K562 (cell line): Measurements from ENCODE around the gene TCF20. TPM values are rescaled to one million over a fixed set of nuclear protein-coding genes. Genes with fewer than 3 reads are reported as not detected.

ENCODE experiments used
- ARID3A ChIP-seq: IDR thresholded peaks from 2 replicates; pipeline ENCODE4 v1.6.1; 2012; ENCODE audit warnings: low read depth, low read length, improper control_type of control experiment, borderline replicate concordance
- BRD9 ChIP-seq: fragments of 450-650 bp; IDR thresholded peaks from 2 replicates; pipeline ENCODE4 v1.6.1; 2018; ENCODE audit warnings: low read depth; ENCODE audit not compliant: partially characterized antibody
- CCAR2 ChIP-seq: fragments of 200-400 bp; formaldehyde crosslinking; IDR thresholded peaks from 2 replicates; pipeline ENCODE4 v1.6.1; 2017; ENCODE audit warnings: mild to moderate bottlenecking, low read depth, low read length
- COPS2 ChIP-seq: fragments of 450-650 bp; conservative IDR thresholded peaks from 2 replicates; pipeline ENCODE4 v1.6.1; 2016; ENCODE audit warnings: mild to moderate bottlenecking, moderate library complexity
- CREBBP ChIP-seq: IDR thresholded peaks from one replicate; pipeline ENCODE4 v1.6.1; 2012; ENCODE audit warnings: low read depth, mild to moderate bottlenecking, control low read depth, inconsistent platforms, low read length
- DACH1 ChIP-seq: fragments of 450-650 bp; IDR thresholded peaks from 2 replicates; pipeline ENCODE4 v1.6.1; 2018; ENCODE audit not compliant: partially characterized antibody
- E2F6 ChIP-seq, 2 experiments: IDR thresholded peaks; 2 replicates each; pipeline ENCODE4 v1.6.1; 2011; ENCODE audit warnings: borderline replicate concordance in 1 of 2, control low read depth in 1 of 2, low read depth in 1 of 2, low read length in 1 of 2, mild to moderate bottlenecking in 1 of 2, mixed read lengths in 1 of 2, moderate library complexity in 1 of 2; ENCODE audit not compliant: insufficient read depth in 1 of 2, insufficient read length in 1 of 2, poor library complexity in 1 of 2, severe bottlenecking in 1 of 2; ENCODE audit errors: extremely low read depth in 1 of 2
- EP400 ChIP-seq: fragments of 450-650 bp; IDR thresholded peaks from 2 replicates; pipeline ENCODE4 v1.6.1; 2017; ENCODE audit warnings: antibody characterized with exemption, mild to moderate bottlenecking, moderate library complexity
- FUS ChIP-seq: fragments of 200-400 bp; formaldehyde crosslinking; optimal IDR thresholded peaks from 2 replicates; pipeline ENCODE3; 2017; ENCODE audit warnings: low read depth, low read length
- GTF2F1 ChIP-seq: IDR thresholded peaks from 2 replicates; pipeline ENCODE4 v1.6.1; 2011; ENCODE audit warnings: low read depth, low read length, improper control_type of control experiment
- KAT7 ChIP-seq: sonication (generic); formaldehyde crosslinking; IDR thresholded peaks from 2 replicates; pipeline ENCODE4 v1.8.0; 2022; ENCODE audit warnings: missing genetic modification reagents, mild to moderate bottlenecking, borderline replicate concordance
- PHF21A ChIP-seq: fragments of 450-650 bp; IDR thresholded peaks from 2 replicates; pipeline ENCODE4 v1.6.1; 2017; ENCODE audit warnings: low read depth, borderline replicate concordance
- PHF8 ChIP-seq: fragments of 200-600 bp; sonication (generic); IDR thresholded peaks from 2 replicates; pipeline ENCODE4 v1.6.1; 2012; ENCODE audit warnings: mixed run types, mild to moderate bottlenecking, inconsistent platforms, low read length, moderate library complexity, borderline replicate concordance
- RFX5 ChIP-seq: IDR thresholded peaks from 2 replicates; pipeline ENCODE4 v1.6.1; 2011; ENCODE audit warnings: low read depth, mild to moderate bottlenecking, improper control_type of control experiment, low read length
- SRF ChIP-seq, 2 experiments: fragments of 250-450, 450-650 bp in 1 of 2; sonication (Bioruptor Pico) in 1 of 2; sonication (generic) in 1 of 2; formaldehyde crosslinking; IDR thresholded peaks; 2 replicates each; pipeline versions ENCODE4 v1.5.0 to v1.5.1; 2020 to 2022; ENCODE audit warnings: mild to moderate bottlenecking in 1 of 2, missing genetic modification reagents in 1 of 2
- ZNF609 ChIP-seq: sonication (generic); formaldehyde crosslinking; IDR thresholded peaks from 2 replicates; pipeline ENCODE4 v1.8.1; 2023; ENCODE audit warnings: missing genetic modification reagents, mild to moderate bottlenecking, borderline replicate concordance
- ZNF778 ChIP-seq: fragments of 450-650 bp; formaldehyde crosslinking; IDR thresholded peaks from 2 replicates; pipeline ENCODE4 v1.4.0; 2020; ENCODE audit warnings: mild to moderate bottlenecking, moderate library complexity
- polyA plus RNA-seq, 8 experiments: library from polyadenylated mRNA; depleted of rRNA in 4 of 8; stranded (reverse) in 5 of 8; unstranded in 3 of 8; fragments of >200 nt; fragmentation: Nextera tagmentation in 2 of 8; fragmentation: Illumina TruSeq in 1 of 8; extraction: Ambion mirVana in 2 of 8; extraction: Trizol in 1 of 8; gene quantifications; 2 replicates each; pipeline versions ENCODE4 v1.2.1 to v1.2.3, GENCODE V29; 2011 to 2014; ENCODE audit warnings: inconsistent platforms in 1 of 8, missing spikeins in 1 of 8
- total RNA-seq, 7 experiments: library from RNA; depleted of rRNA in 6 of 7; stranded (reverse); fragments of >200 nt in 6 of 7; fragmentation: Illumina TruSeq in 2 of 7; extraction: Trizol in 2 of 7; gene quantifications; 2 replicates each; pipeline versions ENCODE4 v1.2.1 to v1.2.3, GENCODE V29; 2011 to 2021; ENCODE audit warnings: low replicate concordance in 1 of 7

The TCF20 gene
- total and polyA plus RNA-seq, 9 of the 15 experiments (the other 6 are each of a cell fraction or from before 2014, with no cell fraction given) = 0.35 to 43.6 (median 17.5) TPM

- TF ChIP-seq ARID3A = no peak
- TF ChIP-seq BRD9 = no peak
- no peak for TF ChIP-seq SRF (CRISPR knock-in tag; IDR thresholded peaks at IDR 0.05)
- peak; percentile 71; the same call in 1 of the 2 replicates for TF ChIP-seq EP400
- peak; percentile 33; the same call in 1 of the 2 replicates for TF ChIP-seq PHF8
- no peak for TF ChIP-seq COPS2
- no peak for TF ChIP-seq ZNF609 (CRISPR knock-in tag)
- TF ChIP-seq PHF21A = peak; percentile 94; the same call in 1 of the 2 replicates
- peak; percentile 27 for TF ChIP-seq FUS
- no peak for TF ChIP-seq GTF2F1
- no peak for TF ChIP-seq CREBBP
- TF ChIP-seq KAT7 = peak; percentile 34; the same call in 1 of the 2 replicates
- TF ChIP-seq RFX5 = no peak
- TF ChIP-seq E2F6 (IDR thresholded peaks at IDR 0.05; ENCODE audit: borderline replicate concordance in 1 of 2, extremely low read depth in 1 of 2, insufficient read depth in 1 of 2, insufficient read length in 1 of 2, low read depth in 1 of 2, low read length in 1 of 2, poor library complexity in 1 of 2, severe bottlenecking in 1 of 2) = peak; percentile 11 to 70
- TF ChIP-seq DACH1 = no peak
- TF ChIP-seq CCAR2 = no peak
- TF ChIP-seq ZNF778 (CRISPR knock-in tag) = no peak
Measured at GRCh38 chr22:42269432-42270175, 849 bp downstream of the TCF20 start (continued).
